Activated CD8-positive, alpha-beta memory T cell treated with anti-CD3 and anti-CD28 coated beads for 4 hours (primary cell): ENCODE measurements around the gene COX5A.
"Not testable (repeated sequence)": the region's sequence is repeated elsewhere in the genome, so short reads cannot be mapped to it uniquely, and the experiment has no call there.

Experiments
- DNase-seq, 2 donors: peaks; one replicate each; pipeline ENCODE4 v3.0.0-alpha.2; 2020; ENCODE audit warnings: low read depth in 2 of 2

Gene COX5A

DNA sequence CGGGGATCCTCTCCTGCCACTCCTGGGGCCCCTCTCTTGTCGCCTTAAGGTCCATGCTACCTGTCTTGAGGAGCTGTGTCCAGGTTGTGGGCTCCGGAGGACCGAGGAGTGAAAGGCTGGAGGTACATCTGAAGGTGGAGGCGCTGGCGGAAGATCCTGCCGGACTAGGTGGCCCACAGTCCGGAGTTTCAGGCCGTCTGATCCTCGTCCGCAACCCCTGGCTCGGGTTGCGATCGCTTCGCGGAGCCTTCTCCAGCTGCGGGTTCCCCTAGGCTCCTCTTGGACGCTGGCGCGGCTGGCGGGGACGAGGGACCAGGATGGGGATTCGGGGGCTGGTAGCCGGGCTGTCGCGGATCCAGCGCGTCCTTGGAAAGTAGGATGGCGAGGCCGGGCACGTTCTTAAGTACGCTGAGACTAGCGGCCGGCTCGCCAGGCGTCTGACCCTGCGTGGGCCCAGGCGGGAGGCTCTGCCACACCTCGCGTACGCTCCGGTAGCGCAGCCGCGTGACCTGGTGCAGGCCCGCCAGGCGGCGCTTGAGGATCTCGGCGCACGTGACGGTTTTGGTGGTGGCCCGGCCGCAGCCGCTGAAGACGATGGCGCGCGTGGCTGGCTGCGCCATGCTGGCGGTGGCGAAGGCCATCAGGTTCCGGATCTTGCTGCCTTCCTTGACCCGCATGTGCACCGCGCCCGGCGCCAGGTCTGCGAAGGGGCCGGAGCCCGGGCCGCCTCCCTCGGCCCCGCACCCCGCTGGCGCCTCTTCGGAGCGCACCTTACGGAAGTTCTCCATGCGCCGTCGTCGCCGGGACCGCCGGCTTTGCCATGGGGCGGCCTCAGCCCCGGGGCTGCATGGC, 18.1 kb upstream of the COX5A start:
- peak; percentile 31 to 43 for DNase-seq

DNA sequence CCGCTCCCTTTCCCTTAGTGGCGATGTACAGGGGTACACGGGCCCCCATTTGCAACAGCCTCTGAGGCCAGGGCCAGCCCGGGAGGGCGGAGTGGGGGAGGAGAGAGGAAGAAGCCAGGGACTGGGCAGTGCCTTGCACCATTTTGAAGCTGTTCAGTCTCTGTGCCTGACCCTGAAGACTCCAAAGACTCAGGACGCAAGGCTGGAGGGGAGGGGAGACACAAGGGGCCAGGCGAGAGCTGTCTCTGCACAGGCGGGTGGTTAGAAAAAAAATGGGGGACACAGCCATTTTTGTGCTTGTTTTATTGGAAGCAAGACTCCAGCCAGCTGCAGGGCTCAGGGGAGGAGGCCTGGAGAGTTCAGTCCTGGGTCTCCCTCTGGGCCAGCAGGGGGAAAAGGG, 17.1 kb upstream of the COX5A start:
- DNase-seq: no peak

- no peak for DNase-seq
Measured at GRCh38 chr15:74954515-74954914, 16.6 kb upstream of the COX5A start.

GRCh38 chr15:74951006-74951405, 13.1 kb upstream of the COX5A start:
- DNase-seq: no peak

DNA sequence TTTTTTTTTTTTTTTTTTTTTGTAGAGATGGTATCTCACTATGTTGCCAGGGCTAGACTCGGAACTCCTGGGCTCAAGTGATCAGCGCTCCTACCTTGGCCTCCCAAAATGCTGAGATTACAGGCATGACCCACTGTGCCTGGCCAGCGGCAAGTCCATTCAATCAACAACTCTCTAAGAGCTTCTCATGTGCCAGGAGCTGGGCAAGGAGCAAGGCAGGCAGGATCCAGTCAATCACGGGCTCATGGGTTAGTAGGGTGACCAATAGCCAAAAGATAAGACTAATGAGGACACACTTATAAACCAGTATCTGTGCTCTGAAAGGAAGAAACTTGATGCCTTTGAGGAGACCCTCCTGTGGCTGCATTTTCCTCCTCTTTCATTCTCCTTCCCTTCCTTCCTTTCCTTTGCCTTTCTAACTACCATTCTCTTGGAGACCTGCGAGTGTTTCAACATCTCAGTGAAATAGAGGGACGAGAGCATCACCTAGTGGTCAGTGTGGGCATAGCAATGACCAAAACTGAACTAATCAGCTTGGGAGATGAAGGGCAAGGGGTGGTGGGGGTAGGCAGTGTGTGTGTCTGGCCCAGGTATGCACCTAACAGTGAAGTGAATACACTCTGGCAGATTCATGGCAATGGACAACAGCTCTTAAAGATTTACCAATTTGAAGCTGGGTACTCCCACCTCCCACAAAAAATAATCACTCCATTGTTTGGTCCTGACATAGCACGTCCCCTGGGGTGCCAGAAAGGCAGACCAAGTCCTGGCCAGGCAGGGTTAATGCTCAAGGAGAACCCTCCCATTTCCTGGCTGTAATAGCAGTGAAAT, 12.4 kb upstream of the COX5A start:
- peak; percentile 56 to 60 for DNase-seq

DNA sequence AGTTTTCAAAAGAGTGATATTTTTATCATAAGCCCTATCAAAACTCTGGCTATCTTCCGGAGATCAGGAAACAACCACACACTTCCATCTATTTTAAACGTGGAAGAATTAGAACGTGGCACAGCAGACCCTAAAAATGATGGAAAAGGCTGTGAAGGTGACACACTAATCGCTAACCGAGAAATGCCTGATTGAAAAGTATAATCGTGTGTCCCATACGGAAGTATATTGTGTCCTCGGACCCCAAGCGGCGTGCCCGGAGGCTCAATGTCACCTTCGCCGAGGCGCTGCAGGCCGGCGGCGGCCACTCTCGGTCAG, 642 bp downstream of the COX5A start:
- DNase-seq: no peak

DNA sequence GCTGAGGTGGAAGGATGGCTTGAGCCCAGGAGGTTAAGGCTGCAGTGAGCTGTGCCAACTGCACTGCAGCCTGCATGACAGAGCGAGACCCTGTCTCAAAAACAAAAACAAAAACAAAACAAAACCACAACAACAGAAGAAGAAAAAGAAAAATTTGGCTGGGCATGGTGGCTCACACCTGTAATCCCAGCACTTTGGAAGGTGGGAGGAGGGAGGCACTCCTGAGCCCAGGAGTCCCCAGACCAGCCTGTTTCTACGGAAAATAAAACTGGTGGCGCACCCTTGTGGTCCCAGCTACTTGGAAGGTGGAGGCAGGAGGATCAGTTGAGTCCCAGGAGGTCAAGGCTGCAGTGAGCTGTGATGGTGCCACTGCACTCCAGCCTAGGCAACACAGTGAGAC, 2.7 kb downstream of the COX5A start:
- not testable (repeated sequence) for DNase-seq

- no peak for DNase-seq
Measured at GRCh38 chr15:74933573-74933972, 4.3 kb downstream of the COX5A start.

DNA sequence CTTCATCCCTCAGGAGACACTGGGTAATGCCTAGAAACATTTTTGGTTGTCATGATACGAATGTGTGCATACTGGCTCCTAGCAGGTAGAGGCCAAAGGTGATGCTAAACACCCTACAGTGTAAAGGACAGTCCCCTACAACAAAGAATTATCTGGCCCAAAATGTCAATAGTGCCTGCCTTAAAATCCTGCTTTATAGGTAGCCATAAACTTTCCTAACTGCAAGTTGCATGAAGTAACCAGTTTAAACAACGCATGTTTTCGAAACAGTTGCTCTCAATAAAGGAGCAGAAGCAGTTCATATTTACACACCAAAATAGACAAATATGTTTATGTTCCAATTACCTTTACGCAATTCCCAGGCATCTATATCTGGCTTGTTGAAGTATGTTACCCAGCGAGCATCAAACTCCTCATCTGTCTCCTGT, 9.1 kb downstream of the COX5A start:
- DNase-seq: no peak

GRCh38 chr15:74924525-74924924, 13.3 kb downstream of the COX5A start:
- DNase-seq: no peak

DNA sequence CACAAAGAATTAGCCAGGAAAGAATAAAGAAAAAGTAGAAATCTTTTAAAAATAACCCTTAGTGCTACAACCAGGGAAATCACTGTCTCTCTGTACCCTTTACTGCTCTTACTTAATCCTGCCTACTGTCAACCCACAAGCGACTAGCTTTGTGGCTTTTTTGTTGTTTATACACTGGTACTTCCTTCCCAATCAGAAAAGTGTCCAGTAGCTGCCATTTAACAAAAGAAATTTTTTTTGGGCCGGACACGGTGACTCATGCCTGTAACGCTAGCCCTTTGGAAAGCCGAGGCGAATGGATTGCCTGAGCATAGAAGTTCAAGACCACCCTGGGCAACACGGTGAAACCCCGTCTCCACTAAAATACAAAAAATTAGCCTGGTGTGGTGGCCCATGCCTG, 17.4 kb downstream of the COX5A start:
- no peak for DNase-seq

DNA sequence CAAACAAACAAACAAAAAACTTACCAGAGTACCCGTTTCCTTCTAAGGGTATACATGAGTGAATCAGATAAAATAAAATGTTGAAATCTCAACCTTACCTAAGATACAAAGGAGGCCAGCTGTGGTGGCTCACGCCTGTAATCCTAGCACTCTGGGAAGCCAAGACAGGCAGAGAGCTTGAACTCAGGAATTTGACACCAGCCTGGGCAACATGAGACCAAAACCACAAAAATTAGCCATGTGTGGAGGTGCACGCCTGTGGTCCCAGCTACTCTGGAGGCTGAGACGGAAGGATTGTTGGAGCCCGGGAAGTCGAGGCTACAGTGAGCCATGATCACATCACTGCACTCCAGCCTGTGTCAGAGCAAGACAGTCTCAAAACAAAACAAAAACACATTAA, 20.2 kb downstream of the COX5A start:
- DNase-seq: no peak

DNA sequence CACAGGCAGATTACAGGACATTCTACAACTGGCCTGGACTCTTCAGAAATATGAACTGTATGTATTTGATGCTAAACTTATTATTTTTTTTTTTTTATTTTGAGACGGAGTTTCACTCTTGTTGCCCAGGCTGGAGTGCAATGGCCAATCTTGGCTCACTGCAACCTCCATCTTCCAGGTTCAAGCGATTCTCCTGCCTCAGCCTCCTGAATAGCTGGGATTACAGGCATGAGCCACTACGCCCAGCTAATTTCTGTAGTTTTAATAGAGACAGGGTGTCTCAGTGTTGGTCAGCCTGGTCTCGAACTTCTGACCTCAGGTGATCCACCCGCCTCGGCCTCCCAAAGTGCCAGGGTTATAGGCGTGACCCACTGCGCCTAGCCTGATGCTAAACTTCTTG, 24.1 kb downstream of the COX5A start:
- DNase-seq: not testable (repeated sequence)

- no peak for DNase-seq
Measured at GRCh38 chr15:74913041-74913440, 24.8 kb downstream of the COX5A start.

DNA sequence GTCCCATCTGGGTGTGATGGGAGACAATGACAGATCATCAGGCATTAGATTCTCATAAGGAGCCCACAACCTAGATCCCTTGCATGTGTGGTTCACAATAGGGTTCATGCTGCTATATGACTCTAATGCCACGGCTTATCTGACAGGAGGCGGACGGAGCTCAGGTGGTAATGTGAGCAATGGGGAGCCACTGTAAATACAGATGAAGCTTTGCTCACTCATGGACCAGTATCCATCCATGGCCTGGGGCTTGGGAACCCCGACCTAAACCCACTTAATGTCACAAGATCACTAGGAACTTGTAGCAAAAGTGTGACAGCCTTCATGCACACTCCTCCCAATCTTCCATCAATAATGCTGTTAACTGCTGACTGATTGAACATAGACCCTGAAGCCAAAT, 29.2 kb downstream of the COX5A start:
- no peak for DNase-seq

GRCh38 chr15:74907163-74907870, 30.6 kb downstream of the COX5A start:
- no peak for DNase-seq

- peak; percentile 58 to 64 for DNase-seq
Measured at GRCh38 chr15:74906450-74907162, 31.3 kb downstream of the COX5A start, which contains the start of gene FAM219B. FAM219B (minus strand) TSS chr15:74906851; CDS start chr15:74906800, 51 bp downstream.

DNA sequence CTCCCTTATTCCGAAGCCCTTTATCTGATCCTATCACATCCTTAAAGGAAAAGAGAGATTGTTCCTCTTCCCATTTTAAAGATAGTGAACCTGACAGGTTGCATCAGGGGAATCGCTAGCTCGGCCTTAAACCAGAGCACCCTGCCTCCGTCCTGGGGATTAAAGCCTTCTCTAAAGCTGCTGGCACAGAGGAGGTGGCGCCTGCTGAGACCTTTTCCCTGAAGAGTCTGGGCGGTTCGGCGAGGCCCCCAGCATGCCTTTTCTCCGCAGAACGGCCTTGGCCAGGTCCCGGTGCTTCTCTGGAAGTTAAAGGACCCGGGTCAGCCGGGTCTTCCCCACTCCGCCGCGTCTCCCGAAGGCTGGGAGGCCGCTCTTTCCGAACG, 31.8 kb downstream of the COX5A start:
- peak in 1 of 2 donors; percentile 5 for DNase-seq

DNA sequence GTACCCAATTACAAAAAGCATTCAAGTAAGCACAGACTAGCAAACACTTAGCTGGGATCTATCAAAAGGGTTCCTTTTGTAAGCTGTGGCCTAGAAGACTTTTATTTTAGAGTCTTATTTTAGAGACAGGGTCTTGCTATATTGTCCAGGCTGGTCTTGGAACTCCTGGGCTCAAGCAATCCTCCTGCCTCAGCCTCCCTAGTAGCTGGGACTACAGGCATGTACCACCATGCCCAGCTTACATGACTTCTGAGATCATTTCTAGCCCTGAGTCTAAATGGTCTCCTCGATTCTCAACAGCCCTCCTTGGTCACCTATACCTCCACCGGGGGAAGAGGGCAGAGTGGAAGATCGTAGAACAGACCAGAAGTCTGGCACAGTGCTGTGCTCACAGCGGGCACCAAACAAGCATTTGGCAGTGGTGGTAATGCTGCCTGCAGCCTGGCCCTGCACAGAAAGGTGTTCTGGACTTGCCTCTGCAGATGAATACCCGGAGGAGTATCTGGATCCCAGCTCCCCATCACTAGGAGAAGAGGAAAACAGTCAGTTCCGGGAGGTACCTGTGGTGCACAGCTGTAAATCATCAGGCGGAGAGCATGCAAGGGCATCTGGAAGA, 33.6 kb downstream of the COX5A start:
- DNase-seq: no peak

DNA sequence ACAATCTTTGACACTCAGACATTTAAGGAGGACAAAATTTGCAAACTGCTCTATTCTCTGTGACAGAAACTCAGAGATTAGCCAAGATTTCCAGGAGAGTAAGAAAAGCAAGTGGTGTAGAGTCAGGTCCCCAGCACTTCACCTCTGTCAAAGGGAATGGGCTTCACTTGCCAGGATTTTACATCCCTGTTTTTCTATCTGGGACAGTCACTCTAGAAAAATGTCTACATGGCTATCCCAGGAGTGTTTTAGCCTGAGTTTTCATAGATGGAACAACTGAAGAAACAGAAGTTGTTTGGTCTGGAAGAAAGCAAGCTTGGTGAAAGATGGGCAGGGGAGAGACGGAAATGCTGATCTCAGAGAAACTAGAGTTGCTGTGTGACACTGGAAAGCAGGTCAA, 34.2 kb downstream of the COX5A start:
- DNase-seq: no peak
